Breast epithelium (tissue), 3 donors: ENCODE results near the gene ADIPOR2.

Source experiments
- POLR2A ChIP-seq: fragments of 450-650 bp; IDR thresholded peaks from one replicate; pipeline ENCODE4 v1.6.1; 2016; ENCODE audit warnings: antibody characterized with exemption, mild to moderate bottlenecking, moderate library complexity
- POLR2AphosphoS5 ChIP-seq, 3 donors: sonication (generic); formaldehyde crosslinking; IDR thresholded peaks; one replicate each; pipeline ENCODE4 v1.6.1; 2017; ENCODE audit warnings: antibody characterized with exemption in 3 of 3
- TF ChIP-seq, protein P1 (sequence below), 3 donors: fragments of 450-650 bp; IDR thresholded peaks; one replicate each; pipeline ENCODE4 v1.5.1; 2016 to 2017; ENCODE audit warnings: antibody characterized with exemption in 3 of 3, mild to moderate bottlenecking in 3 of 3, moderate library complexity in 3 of 3

DNA sequence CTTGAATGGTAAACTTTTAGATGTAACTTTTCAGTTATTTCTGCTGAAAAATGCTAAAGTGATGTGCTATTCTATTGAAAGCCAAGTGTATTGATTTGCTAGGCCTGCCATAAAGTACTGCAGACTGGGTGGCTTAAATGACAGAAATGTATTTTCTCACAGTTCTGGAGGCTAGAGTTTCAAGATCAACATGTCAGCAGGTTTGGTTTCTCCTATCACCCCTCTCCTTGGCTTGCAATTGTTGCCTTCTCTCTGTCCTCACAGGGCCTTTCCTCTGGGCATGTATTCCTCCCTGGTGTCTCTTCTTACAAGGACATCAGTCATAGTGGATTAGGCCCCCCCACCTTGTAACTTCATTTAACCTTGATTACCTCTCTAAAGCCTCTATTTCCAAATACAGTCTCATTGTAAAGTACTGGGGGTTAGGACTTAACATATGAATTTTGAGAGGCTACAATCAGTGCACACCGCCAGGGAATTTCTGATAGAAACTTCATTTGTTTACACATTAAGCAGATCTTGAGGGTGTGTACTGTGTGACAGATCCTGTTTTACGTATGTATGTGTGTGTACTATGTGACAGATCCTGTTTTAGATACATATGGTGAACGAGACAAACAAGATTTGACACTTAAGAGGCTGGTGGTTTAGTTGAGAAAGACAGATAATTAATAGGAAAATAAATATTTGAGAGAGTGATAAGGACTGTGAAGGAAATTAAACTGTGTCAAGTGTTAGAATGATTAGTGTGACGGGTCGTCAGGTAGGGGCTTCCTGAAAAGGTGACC, 49.5 kb downstream of the ADIPOR2 start:
- TF ChIP-seq, protein P1, sequence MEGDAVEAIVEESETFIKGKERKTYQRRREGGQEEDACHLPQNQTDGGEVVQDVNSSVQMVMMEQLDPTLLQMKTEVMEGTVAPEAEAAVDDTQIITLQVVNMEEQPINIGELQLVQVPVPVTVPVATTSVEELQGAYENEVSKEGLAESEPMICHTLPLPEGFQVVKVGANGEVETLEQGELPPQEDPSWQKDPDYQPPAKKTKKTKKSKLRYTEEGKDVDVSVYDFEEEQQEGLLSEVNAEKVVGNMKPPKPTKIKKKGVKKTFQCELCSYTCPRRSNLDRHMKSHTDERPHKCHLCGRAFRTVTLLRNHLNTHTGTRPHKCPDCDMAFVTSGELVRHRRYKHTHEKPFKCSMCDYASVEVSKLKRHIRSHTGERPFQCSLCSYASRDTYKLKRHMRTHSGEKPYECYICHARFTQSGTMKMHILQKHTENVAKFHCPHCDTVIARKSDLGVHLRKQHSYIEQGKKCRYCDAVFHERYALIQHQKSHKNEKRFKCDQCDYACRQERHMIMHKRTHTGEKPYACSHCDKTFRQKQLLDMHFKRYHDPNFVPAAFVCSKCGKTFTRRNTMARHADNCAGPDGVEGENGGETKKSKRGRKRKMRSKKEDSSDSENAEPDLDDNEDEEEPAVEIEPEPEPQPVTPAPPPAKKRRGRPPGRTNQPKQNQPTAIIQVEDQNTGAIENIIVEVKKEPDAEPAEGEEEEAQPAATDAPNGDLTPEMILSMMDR (IDR thresholded peaks at IDR 0.05), result no peak
- no peak for TF ChIP-seq POLR2A
- TF ChIP-seq POLR2AphosphoS5 (IDR thresholded peaks at IDR 0.05), result no peak
